SK-N-SH treated with all-trans-retinoic acid at 6 μM for 48 hours (cell line): ENCODE measurements around the gene CYP3A7.

Experiments used
- ATAC-seq: fragments of 200-7000 bp; cut with Tn5 transposase; 3 replicates; pipeline ENCODE4 v1.9.1; 2020; ENCODE audit warnings: mild to moderate bottlenecking, moderate library complexity
- ARNTL ChIP-seq: fragments of 450-650 bp; formaldehyde crosslinking; IDR thresholded peaks from 2 replicates; pipeline ENCODE4 v1.5.0; 2020; ENCODE audit warnings: low read depth, mild to moderate bottlenecking, moderate library complexity, borderline replicate concordance
- BACH2 ChIP-seq: fragments of 250-450 bp; sonication (Bioruptor Pico); IDR thresholded peaks from 2 replicates; pipeline ENCODE4 v1.9.0; 2021; ENCODE audit warnings: mild to moderate bottlenecking, borderline replicate concordance
- CREB5 ChIP-seq: fragments of 250-450 bp; sonication (Bioruptor Pico); IDR thresholded peaks from 2 replicates; pipeline ENCODE4 v1.5.1; 2020; ENCODE audit warnings: low read depth, mild to moderate bottlenecking, moderate library complexity
- CSDC2 ChIP-seq: fragments of 250-450 bp; sonication (Bioruptor Pico); IDR thresholded peaks from 2 replicates; pipeline ENCODE4 v1.5.0; 2020; ENCODE audit warnings: mild to moderate bottlenecking, moderate library complexity
- CSRNP3 ChIP-seq: fragments of 250-450 bp; sonication (Bioruptor Pico); IDR thresholded peaks from 2 replicates; pipeline ENCODE4 v1.5.1; 2021; ENCODE audit warnings: mild to moderate bottlenecking, moderate library complexity
- ESRRG ChIP-seq: fragments of 250-450 bp; sonication (Bioruptor Pico); IDR thresholded peaks from 2 replicates; pipeline ENCODE4 v1.6.1; 2021; ENCODE audit warnings: mild to moderate bottlenecking
- GLIS3 ChIP-seq: fragments of 250-450 bp; sonication (Bioruptor Pico); IDR thresholded peaks from 2 replicates; pipeline ENCODE4 v1.5.0; 2020; ENCODE audit warnings: mild to moderate bottlenecking, moderate library complexity
- ISL1 ChIP-seq: fragments of 250-450 bp; sonication (Bioruptor Pico); IDR thresholded peaks from 2 replicates; pipeline ENCODE4 v2.1.2; 2022; ENCODE audit warnings: mild to moderate bottlenecking, moderate library complexity
- OSR1 ChIP-seq: fragments of 250-450 bp; sonication (Bioruptor Pico); IDR thresholded peaks from 2 replicates; pipeline ENCODE4 v1.8.0; 2022; ENCODE audit warnings: moderate library complexity, mild to moderate bottlenecking, inconsistent platforms
- PATZ1 ChIP-seq: fragments of 250-450 bp; sonication (Bioruptor Pico); IDR thresholded peaks from 2 replicates; pipeline ENCODE4 v1.8.0; 2020; ENCODE audit warnings: mild to moderate bottlenecking, moderate library complexity, borderline replicate concordance
- PPARA ChIP-seq: fragments of 250-450 bp; sonication (Bioruptor Pico); IDR thresholded peaks from 2 replicates; pipeline ENCODE4 v1.5.0; 2020; ENCODE audit warnings: mild to moderate bottlenecking, borderline replicate concordance
- TCF4 ChIP-seq: fragments of 250-450 bp; sonication (Bioruptor Pico); IDR thresholded peaks from 2 replicates; pipeline ENCODE4 v1.8.0; 2021; ENCODE audit warnings: mild to moderate bottlenecking, moderate library complexity, borderline replicate concordance
- TOX ChIP-seq: fragments of 250-450 bp; sonication (Bioruptor Pico); IDR thresholded peaks from 2 replicates; pipeline ENCODE4 v1.8.0; 2021; ENCODE audit warnings: mild to moderate bottlenecking, moderate library complexity, borderline replicate concordance
- TSHZ2 ChIP-seq: fragments of 250-450 bp; sonication (Bioruptor Pico); IDR thresholded peaks from 2 replicates; pipeline ENCODE4 v1.5.0; 2020; ENCODE audit warnings: mild to moderate bottlenecking, moderate library complexity
- ZC3H10 ChIP-seq: fragments of 250-450 bp; sonication (Bioruptor Pico); IDR thresholded peaks from 2 replicates; pipeline ENCODE4 v1.5.1; 2021; ENCODE audit warnings: mild to moderate bottlenecking, moderate library complexity
- ZFP3 ChIP-seq: fragments of 250-450 bp; sonication (Bioruptor Pico); IDR thresholded peaks from 2 replicates; pipeline ENCODE4 v1.5.0; 2020; ENCODE audit warnings: mild to moderate bottlenecking, moderate library complexity
- ZFP30 ChIP-seq: fragments of 450-650 bp; formaldehyde crosslinking; IDR thresholded peaks from 2 replicates; pipeline ENCODE4 v1.5.0; 2022; ENCODE audit warnings: mild to moderate bottlenecking, moderate library complexity
- ZNF565 ChIP-seq: fragments of 450-650 bp; formaldehyde crosslinking; conservative IDR thresholded peaks from 2 replicates; pipeline ENCODE4 v1.5.0; 2020; ENCODE audit warnings: low read depth, mild to moderate bottlenecking, moderate library complexity
- ZNF70 ChIP-seq: fragments of 450-650 bp; formaldehyde crosslinking; IDR thresholded peaks from 2 replicates; pipeline ENCODE4 v1.5.0; 2020; ENCODE audit warnings: mild to moderate bottlenecking, moderate library complexity
- ZNF8 ChIP-seq: fragments of 450-650 bp; formaldehyde crosslinking; IDR thresholded peaks from 2 replicates; pipeline ENCODE4 v1.5.0; 2020; ENCODE audit warnings: mild to moderate bottlenecking, moderate library complexity
- TF ChIP-seq, protein P1 (sequence below): fragments of 250-450 bp; sonication (Bioruptor Pico); IDR thresholded peaks from 2 replicates; pipeline ENCODE4 v1.8.0; 2021; ENCODE audit warnings: low read depth, mild to moderate bottlenecking, moderate library complexity, borderline replicate concordance

The CYP3A7 gene

DNA sequence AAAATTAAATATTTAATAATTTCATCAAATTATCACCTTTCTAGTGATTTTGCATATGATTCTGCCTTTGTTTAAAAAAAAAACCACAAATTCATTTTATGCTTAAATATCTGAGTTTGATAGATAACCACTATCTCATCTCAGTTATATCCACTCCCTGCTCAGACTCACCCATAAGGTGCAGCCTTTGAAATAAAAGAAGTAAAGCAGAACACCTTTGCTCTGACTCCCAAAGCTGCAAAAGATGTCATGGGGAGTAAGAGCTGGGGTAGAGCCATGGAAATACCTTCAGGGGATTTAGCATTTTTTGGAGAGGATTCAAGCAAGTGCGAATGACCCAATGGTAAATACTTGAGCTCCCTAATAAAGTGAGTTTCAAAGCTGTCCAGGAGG is 40.1 kb downstream of the CYP3A7 start (continued):
- TF ChIP-seq BACH2 (CRISPR knock-in tag) (no peak), TOX (CRISPR knock-in tag) (no peak), ISL1 (CRISPR knock-in tag) (no peak), PPARA (no peak), ZFP3 (no peak), ZNF70 (CRISPR knock-in tag) (no peak), ZC3H10 (CRISPR knock-in tag) (no peak), ZNF565 (CRISPR knock-in tag) (no peak)

DNA sequence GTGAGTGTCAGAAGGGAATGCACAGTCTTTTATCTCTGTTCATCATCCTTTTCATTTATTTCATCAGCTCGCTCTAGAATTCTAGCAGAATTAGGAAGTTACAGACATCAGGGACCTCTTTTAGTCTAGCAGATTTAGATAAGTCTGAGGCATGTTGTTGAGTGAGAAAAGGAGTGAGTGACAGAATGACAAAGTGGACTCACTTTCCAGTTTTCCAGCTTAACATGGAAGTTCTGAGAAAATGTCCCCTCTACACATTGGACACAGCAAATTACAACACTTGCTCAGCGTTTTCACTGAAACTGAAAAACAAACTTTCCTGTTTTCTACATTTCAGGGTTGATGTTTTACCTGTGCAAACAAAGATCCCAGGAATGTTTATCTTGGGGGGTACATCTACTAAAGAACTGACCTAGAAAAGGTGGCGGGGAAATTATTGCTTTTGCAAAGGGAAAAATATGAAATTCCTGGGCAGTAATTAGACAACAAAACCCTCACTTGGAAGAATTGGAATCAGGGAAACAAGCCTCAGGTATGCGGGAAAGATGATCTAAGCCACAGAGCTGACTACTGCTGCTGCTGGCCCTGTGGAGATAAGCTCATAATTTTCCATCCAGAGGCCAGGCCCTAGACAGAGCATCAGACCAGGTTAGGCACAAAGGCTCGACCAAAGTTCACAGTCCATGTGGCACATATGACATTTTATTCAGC is 40.6 kb downstream of the CYP3A7 start:
- no peak for ATAC-seq
- TF ChIP-seq, protein P1, sequence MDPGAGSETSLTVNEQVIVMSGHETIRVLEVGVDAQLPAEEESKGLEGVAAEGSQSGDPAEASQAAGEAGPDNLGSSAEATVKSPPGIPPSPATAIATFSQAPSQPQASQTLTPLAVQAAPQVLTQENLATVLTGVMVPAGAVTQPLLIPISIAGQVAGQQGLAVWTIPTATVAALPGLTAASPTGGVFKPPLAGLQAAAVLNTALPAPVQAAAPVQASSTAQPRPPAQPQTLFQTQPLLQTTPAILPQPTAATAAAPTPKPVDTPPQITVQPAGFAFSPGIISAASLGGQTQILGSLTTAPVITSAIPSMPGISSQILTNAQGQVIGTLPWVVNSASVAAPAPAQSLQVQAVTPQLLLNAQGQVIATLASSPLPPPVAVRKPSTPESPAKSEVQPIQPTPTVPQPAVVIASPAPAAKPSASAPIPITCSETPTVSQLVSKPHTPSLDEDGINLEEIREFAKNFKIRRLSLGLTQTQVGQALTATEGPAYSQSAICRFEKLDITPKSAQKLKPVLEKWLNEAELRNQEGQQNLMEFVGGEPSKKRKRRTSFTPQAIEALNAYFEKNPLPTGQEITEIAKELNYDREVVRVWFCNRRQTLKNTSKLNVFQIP (CRISPR knock-in tag): no peak
- TF ChIP-seq CREB5 (no peak), ZC3H10 (CRISPR knock-in tag) (no peak), ZNF8 (CRISPR knock-in tag) (no peak), CSRNP3 (no peak), TSHZ2 (CRISPR knock-in tag) (no peak), TCF4 (CRISPR knock-in tag) (no peak), GLIS3 (CRISPR knock-in tag) (no peak), ZFP3 (no peak), ZFP30 (CRISPR knock-in tag) (no peak), ARNTL (CRISPR knock-in tag) (no peak), PATZ1 (CRISPR knock-in tag) (no peak), CSDC2 (CRISPR knock-in tag) (no peak), ESRRG (CRISPR knock-in tag) (no peak), TOX (CRISPR knock-in tag) (no peak)

GRCh38 chr7:99693427-99694200 is 41.4 kb downstream of the CYP3A7 start:
- no peak for ATAC-seq
- TF ChIP-seq CSDC2 (CRISPR knock-in tag) (no peak), ARNTL (CRISPR knock-in tag) (no peak), ESRRG (CRISPR knock-in tag) (no peak), ISL1 (CRISPR knock-in tag) (no peak), CREB5 (no peak), OSR1 (no peak), TSHZ2 (CRISPR knock-in tag) (no peak), ZNF565 (CRISPR knock-in tag) (no peak)
